ENCODE results near the gene UBAP1.
"Not testable (repeated sequence)": the region's sequence is repeated elsewhere in the genome, so short reads cannot be mapped to it uniquely, and the experiment has no call there.

UBAP1 gene

GRCh38 chr9:34272101-34272541 is 93.3 kb downstream of the UBAP1 start (continued):
- TF ChIP-seq ZNF391 (tag by site-specific recombination; IDR thresholded peaks at IDR 0.05; ENCODE audit: borderline replicate concordance, low read depth) (no peak), ZNF24 (tag by site-specific recombination; IDR thresholded peaks at IDR 0.05) (0 out of 2 replicates have a peak, but pooled peaks have one; percentile 50), ZNF19 (tag by site-specific recombination; IDR thresholded peaks at IDR 0.05; ENCODE audit: low read depth) (no peak), ZNF692 (tag by site-specific recombination; IDR thresholded peaks at IDR 0.05) (no peak), ZXDB (tag by site-specific recombination; IDR thresholded peaks at IDR 0.05) (0 out of 2 replicates have a peak, but pooled peaks have one; percentile 35), FEZF1 (tag by site-specific recombination; IDR thresholded peaks at IDR 0.05) (no peak), ZSCAN30 (tag by site-specific recombination; IDR thresholded peaks at IDR 0.05) (no peak), ZBTB26 (tag by site-specific recombination; optimal IDR thresholded peaks at IDR 0.05) (no peak), ZNF791 (tag by site-specific recombination; IDR thresholded peaks at IDR 0.05) (no peak)
- TF ChIP-seq, protein P1, sequence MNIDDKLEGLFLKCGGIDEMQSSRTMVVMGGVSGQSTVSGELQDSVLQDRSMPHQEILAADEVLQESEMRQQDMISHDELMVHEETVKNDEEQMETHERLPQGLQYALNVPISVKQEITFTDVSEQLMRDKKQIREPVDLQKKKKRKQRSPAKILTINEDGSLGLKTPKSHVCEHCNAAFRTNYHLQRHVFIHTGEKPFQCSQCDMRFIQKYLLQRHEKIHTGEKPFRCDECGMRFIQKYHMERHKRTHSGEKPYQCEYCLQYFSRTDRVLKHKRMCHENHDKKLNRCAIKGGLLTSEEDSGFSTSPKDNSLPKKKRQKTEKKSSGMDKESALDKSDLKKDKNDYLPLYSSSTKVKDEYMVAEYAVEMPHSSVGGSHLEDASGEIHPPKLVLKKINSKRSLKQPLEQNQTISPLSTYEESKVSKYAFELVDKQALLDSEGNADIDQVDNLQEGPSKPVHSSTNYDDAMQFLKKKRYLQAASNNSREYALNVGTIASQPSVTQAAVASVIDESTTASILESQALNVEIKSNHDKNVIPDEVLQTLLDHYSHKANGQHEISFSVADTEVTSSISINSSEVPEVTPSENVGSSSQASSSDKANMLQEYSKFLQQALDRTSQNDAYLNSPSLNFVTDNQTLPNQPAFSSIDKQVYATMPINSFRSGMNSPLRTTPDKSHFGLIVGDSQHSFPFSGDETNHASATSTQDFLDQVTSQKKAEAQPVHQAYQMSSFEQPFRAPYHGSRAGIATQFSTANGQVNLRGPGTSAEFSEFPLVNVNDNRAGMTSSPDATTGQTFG (tag by site-specific recombination; IDR thresholded peaks at IDR 0.05; ENCODE audit: borderline replicate concordance), result no peak

DNA sequence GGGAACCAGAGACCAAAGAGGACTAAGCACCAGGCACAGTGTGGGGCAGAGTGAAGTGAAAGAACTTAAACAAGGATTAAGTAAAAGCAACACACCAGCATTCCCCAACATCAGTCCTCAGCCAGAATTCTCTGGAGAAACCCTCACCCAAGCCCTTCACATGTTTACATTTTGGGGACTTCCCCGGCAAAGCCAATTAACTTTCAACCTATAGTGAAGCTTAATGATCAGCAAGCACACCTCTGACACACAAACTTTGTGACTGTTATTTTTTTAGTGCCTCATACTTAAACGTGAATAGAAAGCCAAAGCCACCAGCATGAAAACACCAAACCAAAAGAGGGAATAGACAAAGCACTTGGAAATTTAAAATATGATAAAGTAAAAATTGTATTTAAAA is 94.7 kb downstream of the UBAP1 start:
- H3K9me3 ChIP-seq (ENCODE audit: control insufficient read depth, insufficient read depth, low read depth, low read length); H3K4me3 ChIP-seq (ENCODE audit: low read depth, low read length); H3K4me1 ChIP-seq (ENCODE audit: control insufficient read depth, insufficient read depth, low read length); POLR2A ChIA-PET; H3K27ac ChIP-seq (ENCODE audit: extremely low read depth, low read depth, low read length); CTCF ChIA-PET; H3K36me3 ChIP-seq (ENCODE audit: control insufficient read depth in 2 of 2, insufficient read depth in 1 of 2, low read length in 2 of 2): not testable (repeated sequence)

DNA sequence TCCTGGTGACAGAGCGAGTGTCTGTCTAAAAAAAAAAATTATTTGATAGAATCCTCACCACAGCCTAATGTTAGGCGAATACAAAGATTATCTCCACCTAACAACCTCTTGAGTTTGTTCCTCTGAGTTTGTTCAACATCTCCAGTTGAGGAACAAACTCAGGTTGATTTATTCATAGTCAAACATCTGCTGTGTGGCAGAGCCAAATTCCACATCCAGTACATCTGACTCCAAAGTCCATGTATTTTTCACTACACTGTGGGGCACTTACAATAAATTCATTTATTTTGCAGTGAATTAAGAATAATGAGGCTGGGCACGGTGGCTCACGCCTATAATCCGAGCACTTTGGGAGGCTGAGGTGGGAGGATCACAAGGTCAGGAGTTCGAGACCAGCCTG is 97.0 kb downstream of the UBAP1 start:
- no peaks in the 10 kb centered on the region for H3K4me1 ChIP-seq (ENCODE audit: control insufficient read depth, insufficient read depth, low read length)
- POLR2A ChIA-PET, result interaction anchor here (0.6 kb wide), 1 partner anchor 23 kb away, joined by 3 read pairs; no protein-coding TSS in a partner anchor
- CTCF ChIA-PET, result no interaction called here
- H3K27ac ChIP-seq (ENCODE audit: extremely low read depth, low read depth, low read length), result no peak overlapping the region
- no peak for TF ChIP-seq ZNF140 (tag by site-specific recombination; IDR thresholded peaks at IDR 0.05)
- no peak for TF ChIP-seq ZNF571 (tag by site-specific recombination; IDR thresholded peaks at IDR 0.05)
- no peak for TF ChIP-seq ZNF18 (tag by site-specific recombination; IDR thresholded peaks at IDR 0.05)
- TF ChIP-seq, protein P2, sequence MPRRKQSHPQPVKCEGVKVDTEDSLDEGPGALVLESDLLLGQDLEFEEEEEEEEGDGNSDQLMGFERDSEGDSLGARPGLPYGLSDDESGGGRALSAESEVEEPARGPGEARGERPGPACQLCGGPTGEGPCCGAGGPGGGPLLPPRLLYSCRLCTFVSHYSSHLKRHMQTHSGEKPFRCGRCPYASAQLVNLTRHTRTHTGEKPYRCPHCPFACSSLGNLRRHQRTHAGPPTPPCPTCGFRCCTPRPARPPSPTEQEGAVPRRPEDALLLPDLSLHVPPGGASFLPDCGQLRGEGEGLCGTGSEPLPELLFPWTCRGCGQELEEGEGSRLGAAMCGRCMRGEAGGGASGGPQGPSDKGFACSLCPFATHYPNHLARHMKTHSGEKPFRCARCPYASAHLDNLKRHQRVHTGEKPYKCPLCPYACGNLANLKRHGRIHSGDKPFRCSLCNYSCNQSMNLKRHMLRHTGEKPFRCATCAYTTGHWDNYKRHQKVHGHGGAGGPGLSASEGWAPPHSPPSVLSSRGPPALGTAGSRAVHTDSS (tag by site-specific recombination; IDR thresholded peaks at IDR 0.05), result no peak
- no peak for TF ChIP-seq ZNF157 (tag by site-specific recombination; IDR thresholded peaks at IDR 0.05)
- H3K36me3 ChIP-seq (ENCODE audit: control insufficient read depth in 2 of 2, insufficient read depth in 1 of 2, low read length in 2 of 2), result peaks cover 0 to 3% of the 10 kb centered on the region in 2 experiments; a peak in 1 of 3 replicates
- no peaks in the 10 kb centered on the region for H3K9me3 ChIP-seq (ENCODE audit: control insufficient read depth, insufficient read depth, low read depth, low read length)
- H3K4me3 ChIP-seq (ENCODE audit: low read depth, low read length), result no peak overlapping the region

Measured in HEK293 (cell line).